BJ (cell line): ENCODE measurements around the gene CIB2. TPM values are rescaled to one million over a fixed set of nuclear protein-coding genes. Genes with fewer than 3 reads are reported as not detected.

Experiments used
- CTCF ChIA-PET: fragments of 350-600 bp; formaldehyde crosslinking; extraction: SDS; loops from one replicate; lab custom pipeline; 2021; ENCODE audit warnings: antibody characterized with exemption, inconsistent platforms; lab: Yijun Ruan, JAX
- POLR2A ChIA-PET: fragments of 300-600 bp; sonication (Branson Sonifier 250); formaldehyde crosslinking; extraction: SDS; loops from one replicate; lab custom pipeline; 2021; ENCODE audit warnings: antibody characterized with exemption; lab: Charles Lee
- DNase-seq: peaks from one replicate; pipeline ENCODE4 v3.0.0-alpha.2; 2011; ENCODE audit warnings: low read depth
- H3K27me3 ChIP-seq: 2 replicates; pipeline ENCODE4 v1.6.0; 2011; ENCODE audit warnings: low read length; ENCODE audit not compliant: control insufficient read depth, insufficient read depth
- H3K36me3 ChIP-seq: 2 replicates; pipeline ENCODE4 v1.5.1; 2011; ENCODE audit warnings: low read length; ENCODE audit not compliant: control insufficient read depth, insufficient read depth
- H3K4me3 ChIP-seq: 2 replicates; pipeline ENCODE4 v1.5.1; 2011; ENCODE audit warnings: low read depth, mild to moderate bottlenecking, control low read depth, low read length
- polyA plus RNA-seq: library from polyadenylated mRNA; depleted of rRNA; stranded (reverse); fragments of >200 nt; gene quantifications from 2 replicates; pipeline ENCODE4 v1.2.3, GENCODE V29; 2011
- TF ChIP-seq, protein P1 (sequence below): IDR thresholded peaks from 2 replicates; pipeline ENCODE4 v1.5.1; 2011; ENCODE audit warnings: low read depth, mild to moderate bottlenecking, control low read depth, inconsistent platforms, low read length, moderate library complexity; ENCODE audit not compliant: insufficient read depth

The CIB2 gene
- polyA plus RNA-seq, 1 experiment: 7.4 TPM

GRCh38 chr15:78063970-78064385 is 67.3 kb downstream of the CIB2 start:
- CTCF ChIA-PET: no interaction called here
- Histone ChIP-seq H3K36me3 (no peaks in the 10 kb centered on the region), H3K4me3 (no peak overlapping the region), H3K27me3 (no peaks in the 10 kb centered on the region)
- TF ChIP-seq, protein P1, sequence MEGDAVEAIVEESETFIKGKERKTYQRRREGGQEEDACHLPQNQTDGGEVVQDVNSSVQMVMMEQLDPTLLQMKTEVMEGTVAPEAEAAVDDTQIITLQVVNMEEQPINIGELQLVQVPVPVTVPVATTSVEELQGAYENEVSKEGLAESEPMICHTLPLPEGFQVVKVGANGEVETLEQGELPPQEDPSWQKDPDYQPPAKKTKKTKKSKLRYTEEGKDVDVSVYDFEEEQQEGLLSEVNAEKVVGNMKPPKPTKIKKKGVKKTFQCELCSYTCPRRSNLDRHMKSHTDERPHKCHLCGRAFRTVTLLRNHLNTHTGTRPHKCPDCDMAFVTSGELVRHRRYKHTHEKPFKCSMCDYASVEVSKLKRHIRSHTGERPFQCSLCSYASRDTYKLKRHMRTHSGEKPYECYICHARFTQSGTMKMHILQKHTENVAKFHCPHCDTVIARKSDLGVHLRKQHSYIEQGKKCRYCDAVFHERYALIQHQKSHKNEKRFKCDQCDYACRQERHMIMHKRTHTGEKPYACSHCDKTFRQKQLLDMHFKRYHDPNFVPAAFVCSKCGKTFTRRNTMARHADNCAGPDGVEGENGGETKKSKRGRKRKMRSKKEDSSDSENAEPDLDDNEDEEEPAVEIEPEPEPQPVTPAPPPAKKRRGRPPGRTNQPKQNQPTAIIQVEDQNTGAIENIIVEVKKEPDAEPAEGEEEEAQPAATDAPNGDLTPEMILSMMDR: no peak
- POLR2A ChIA-PET: no interaction called here
- no peak for DNase-seq

GRCh38 chr15:78063217-78063616 is 68.0 kb downstream of the CIB2 start:
- Histone ChIP-seq H3K36me3 (no peaks in the 10 kb centered on the region), H3K27me3 (no peaks in the 10 kb centered on the region), H3K4me3 (no peak overlapping the region)
- ChIA-PET CTCF (no interaction called here), POLR2A (no interaction called here)
- no peak for DNase-seq
- TF ChIP-seq, protein P1: no peak

GRCh38 chr15:78061963-78062427 is 69.2 kb downstream of the CIB2 start:
- CTCF ChIA-PET: interaction anchor here (0.9 kb wide), 1 partner anchor 20 kb away, joined by 3 read pairs; no protein-coding TSS in a partner anchor

GRCh38 chr15:78060232-78060631 is 71.0 kb downstream of the CIB2 start:
- H3K36me3 ChIP-seq: no peaks in the 10 kb centered on the region
- CTCF ChIA-PET: interaction anchor here (0.6 to 2.3 kb wide), 4 partner anchors 12 to 631 kb away, joined by 3 to 6 read pairs (median 4); no protein-coding TSS in a partner anchor
- TF ChIP-seq, protein P1: no peak
- H3K27me3 ChIP-seq: no peaks in the 10 kb centered on the region
- no peak for DNase-seq
- POLR2A ChIA-PET: no interaction called here
- H3K4me3 ChIP-seq: no peak overlapping the region

More at GRCh38 chr15:78061963-78062427, 69.2 kb downstream of the CIB2 start:
- TF ChIP-seq, protein P1: no peak
- Histone ChIP-seq H3K4me3 (peak overlapping the region; percentile 10; the same call in 1 of the 2 replicates), H3K36me3 (no peaks in the 10 kb centered on the region), H3K27me3 (no peaks in the 10 kb centered on the region)
- no peak for DNase-seq
- POLR2A ChIA-PET: interaction anchor here (1.4 kb wide), 1 partner anchor 11 kb away, joined by 5 read pairs; no protein-coding TSS in a partner anchor

GRCh38 chr15:78059110-78059839 is 72.0 kb downstream of the CIB2 start:
- TF ChIP-seq, protein P1: no peak
- ChIA-PET CTCF (interaction anchor here (0.6 to 2.3 kb wide), 7 partner anchors 9 to 181 kb away, joined by 3 to 6 read pairs (median 4); no protein-coding TSS in a partner anchor), POLR2A (no interaction called here)
- no peaks in the 10 kb centered on the region for H3K36me3 ChIP-seq
- no peak for DNase-seq
- no peak overlapping the region for H3K4me3 ChIP-seq
- no peaks in the 10 kb centered on the region for H3K27me3 ChIP-seq
